A673 (cell line): Measurements from ENCODE around the gene KCNIP1.

Source experiments
- EZH2 ChIP-seq: fragments of 200-600 bp; sonication (generic); IDR thresholded peaks from 2 replicates; pipeline ENCODE4 v1.6.1; 2017; ENCODE audit warnings: borderline replicate concordance, low read depth, mild to moderate bottlenecking, mixed read lengths, antibody characterized with exemption, low read length; ENCODE audit not compliant: poor library complexity, severe bottlenecking
- TF ChIP-seq, protein P1 (sequence below): fragments of 300-800, 200-600 bp; sonication (generic); conservative IDR thresholded peaks from 2 replicates; pipeline ENCODE4 v1.5.1; 2017; ENCODE audit warnings: low read depth, mild to moderate bottlenecking, antibody characterized with exemption, low read length, moderate library complexity, mixed read lengths

DNA sequence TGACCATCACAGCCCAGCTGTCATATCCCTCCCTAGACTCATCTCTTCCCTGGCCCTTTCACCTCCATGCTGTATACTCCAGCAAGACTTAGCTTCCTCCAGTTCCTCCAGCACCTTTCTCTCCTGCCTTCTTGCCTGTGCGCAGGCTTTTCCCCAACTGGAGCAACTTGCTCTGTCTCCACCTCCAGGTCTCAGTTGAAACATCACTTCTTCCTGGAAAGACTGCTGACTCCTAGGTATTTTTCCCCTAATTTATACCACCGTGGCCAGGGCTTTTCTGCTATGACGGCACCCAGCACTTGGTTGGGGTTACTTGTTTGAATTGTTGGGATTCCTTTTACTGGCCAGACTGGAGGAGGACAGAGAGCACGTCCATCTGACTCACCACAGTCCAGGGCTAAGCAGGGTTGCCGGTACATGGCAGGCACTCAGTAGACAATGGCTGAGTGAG, 67.5 kb downstream of the KCNIP1 start:
- TF ChIP-seq, protein P1, sequence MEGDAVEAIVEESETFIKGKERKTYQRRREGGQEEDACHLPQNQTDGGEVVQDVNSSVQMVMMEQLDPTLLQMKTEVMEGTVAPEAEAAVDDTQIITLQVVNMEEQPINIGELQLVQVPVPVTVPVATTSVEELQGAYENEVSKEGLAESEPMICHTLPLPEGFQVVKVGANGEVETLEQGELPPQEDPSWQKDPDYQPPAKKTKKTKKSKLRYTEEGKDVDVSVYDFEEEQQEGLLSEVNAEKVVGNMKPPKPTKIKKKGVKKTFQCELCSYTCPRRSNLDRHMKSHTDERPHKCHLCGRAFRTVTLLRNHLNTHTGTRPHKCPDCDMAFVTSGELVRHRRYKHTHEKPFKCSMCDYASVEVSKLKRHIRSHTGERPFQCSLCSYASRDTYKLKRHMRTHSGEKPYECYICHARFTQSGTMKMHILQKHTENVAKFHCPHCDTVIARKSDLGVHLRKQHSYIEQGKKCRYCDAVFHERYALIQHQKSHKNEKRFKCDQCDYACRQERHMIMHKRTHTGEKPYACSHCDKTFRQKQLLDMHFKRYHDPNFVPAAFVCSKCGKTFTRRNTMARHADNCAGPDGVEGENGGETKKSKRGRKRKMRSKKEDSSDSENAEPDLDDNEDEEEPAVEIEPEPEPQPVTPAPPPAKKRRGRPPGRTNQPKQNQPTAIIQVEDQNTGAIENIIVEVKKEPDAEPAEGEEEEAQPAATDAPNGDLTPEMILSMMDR, result no peak
- TF ChIP-seq EZH2, result no peak
